ENCODE measurements around the gene BAX. TPM values are rescaled to one million over a fixed set of nuclear protein-coding genes. Genes with fewer than 3 reads are reported as not detected.
"Not testable (repeated sequence)": the region's sequence is repeated elsewhere in the genome, so short reads cannot be mapped to it uniquely, and the experiment has no call there.

BAX gene
- total and polyA plus RNA-seq, 7 donors: 16.8 to 66.1 (median 22.2) TPM

DNA sequence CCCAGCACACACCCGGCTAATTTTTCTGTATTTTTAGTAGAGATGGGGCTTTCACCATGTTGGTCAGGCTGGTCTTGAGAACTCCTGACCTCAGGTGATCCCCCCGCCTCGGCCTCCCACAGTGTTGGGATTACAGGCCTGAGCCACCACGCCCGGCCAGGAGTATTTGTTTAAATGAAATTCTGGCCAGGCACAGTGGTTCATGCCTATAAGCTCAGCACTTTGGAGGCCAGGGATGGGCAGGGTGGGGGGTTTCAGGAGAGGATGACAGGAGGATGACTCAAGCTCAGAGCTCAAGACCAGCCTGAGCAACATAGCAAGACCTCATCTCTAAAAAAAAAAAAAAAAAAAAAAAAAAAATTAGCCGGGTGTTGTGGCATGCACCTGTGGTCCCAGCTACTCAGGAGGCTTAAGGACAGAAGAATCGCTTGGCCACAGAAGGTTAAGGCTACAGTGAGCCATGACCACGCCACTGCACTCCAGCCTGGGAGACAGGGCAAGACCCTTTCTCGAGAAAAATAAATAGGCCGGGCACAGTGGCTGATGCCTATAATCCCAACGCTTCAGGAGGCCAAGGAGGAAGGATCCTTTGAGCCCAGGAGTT is 29.3 kb upstream of the BAX start:
- 66 to 74% (median 74%) methylated on average over 11 of the region's 11 CpGs for WGBS, 3 donors
- H3K27me3 ChIP-seq (ENCODE audit: insufficient read depth in 3 of 3, low read length in 2 of 3): no peaks in the 10 kb centered on the region
- H3K4me3 ChIP-seq: no peak overlapping the region
- H3K27ac ChIP-seq: no peak overlapping the region
- DNase-seq: no peak
- intact Hi-C loops (cut with DNase I): no loop called here
- H3K36me3 ChIP-seq (ENCODE audit: insufficient read depth in 1 of 2, low read depth in 1 of 2): peaks cover 0 to 31% of the 10 kb centered on the region in 2 donors
- H3K9me3 ChIP-seq: no peaks in the 10 kb centered on the region
- TF ChIP-seq, protein P1, sequence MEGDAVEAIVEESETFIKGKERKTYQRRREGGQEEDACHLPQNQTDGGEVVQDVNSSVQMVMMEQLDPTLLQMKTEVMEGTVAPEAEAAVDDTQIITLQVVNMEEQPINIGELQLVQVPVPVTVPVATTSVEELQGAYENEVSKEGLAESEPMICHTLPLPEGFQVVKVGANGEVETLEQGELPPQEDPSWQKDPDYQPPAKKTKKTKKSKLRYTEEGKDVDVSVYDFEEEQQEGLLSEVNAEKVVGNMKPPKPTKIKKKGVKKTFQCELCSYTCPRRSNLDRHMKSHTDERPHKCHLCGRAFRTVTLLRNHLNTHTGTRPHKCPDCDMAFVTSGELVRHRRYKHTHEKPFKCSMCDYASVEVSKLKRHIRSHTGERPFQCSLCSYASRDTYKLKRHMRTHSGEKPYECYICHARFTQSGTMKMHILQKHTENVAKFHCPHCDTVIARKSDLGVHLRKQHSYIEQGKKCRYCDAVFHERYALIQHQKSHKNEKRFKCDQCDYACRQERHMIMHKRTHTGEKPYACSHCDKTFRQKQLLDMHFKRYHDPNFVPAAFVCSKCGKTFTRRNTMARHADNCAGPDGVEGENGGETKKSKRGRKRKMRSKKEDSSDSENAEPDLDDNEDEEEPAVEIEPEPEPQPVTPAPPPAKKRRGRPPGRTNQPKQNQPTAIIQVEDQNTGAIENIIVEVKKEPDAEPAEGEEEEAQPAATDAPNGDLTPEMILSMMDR (IDR thresholded peaks at IDR 0.05): no peak
- ATAC-seq: peak in 2 of 4 donors; percentile 9 to 11
- H3K4me1 ChIP-seq: peaks cover 8% of the 10 kb centered on the region

DNA sequence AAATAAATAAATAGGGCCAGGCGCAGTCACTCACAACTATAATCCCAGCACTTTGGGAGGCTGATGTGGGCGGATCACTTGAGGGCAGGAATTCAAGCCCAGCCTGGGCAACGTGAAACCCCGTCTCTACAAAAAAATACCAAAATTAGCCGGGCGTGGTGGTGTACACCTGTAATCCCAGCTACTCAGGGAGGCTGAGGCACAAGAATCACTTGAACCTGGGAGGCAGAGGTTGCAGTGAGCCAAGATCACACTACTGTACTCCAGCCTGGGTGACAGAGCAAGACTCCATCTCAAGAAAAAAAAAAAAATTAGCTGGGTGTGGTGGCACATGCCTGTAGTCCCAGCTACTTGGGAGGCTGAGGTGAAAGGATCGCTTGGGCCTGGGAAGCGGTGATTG is 28.8 kb upstream of the BAX start:
- WGBS, 3 donors: 72 to 76% (median 72%) methylated on average over 8 of the region's 8 CpGs
- H3K27ac ChIP-seq; H3K9me3 ChIP-seq; H3K27me3 ChIP-seq (ENCODE audit: insufficient read depth in 3 of 3, low read length in 2 of 3); ATAC-seq; DNase-seq; H3K4me1 ChIP-seq; H3K4me3 ChIP-seq; intact Hi-C loops (cut with DNase I): not testable (repeated sequence)
- H3K36me3 ChIP-seq (ENCODE audit: insufficient read depth in 1 of 2, low read depth in 1 of 2): peaks cover 0 to 25% of the 10 kb centered on the region in 2 donors

- H3K4me1 ChIP-seq: peaks cover 8% of the 10 kb centered on the region
- H3K27me3 ChIP-seq (ENCODE audit: insufficient read depth in 3 of 3, low read length in 2 of 3): no peaks in the 10 kb centered on the region
- peaks cover 0 to 16% of the 10 kb centered on the region in 2 donors for H3K36me3 ChIP-seq (ENCODE audit: insufficient read depth in 1 of 2, low read depth in 1 of 2)
- TF ChIP-seq, protein P1 (IDR thresholded peaks at IDR 0.05): no peak
- 31 to 41% (median 38%) methylated on average over 10 of the region's 10 CpGs for WGBS, 3 donors
- ATAC-seq (peak; percentile 69 to 87 (median 80)), DNase-seq (peak in 1 of 2 donors; percentile 51)
- peak overlapping the region; percentile 23 for H3K27ac ChIP-seq
- H3K9me3 ChIP-seq: no peaks in the 10 kb centered on the region
- no peak overlapping the region for H3K4me3 ChIP-seq
- intact Hi-C loops (cut with DNase I): no loop called here
Observed at GRCh38 chr19:48926909-48927308, 27.8 kb upstream of the BAX start.

DNA sequence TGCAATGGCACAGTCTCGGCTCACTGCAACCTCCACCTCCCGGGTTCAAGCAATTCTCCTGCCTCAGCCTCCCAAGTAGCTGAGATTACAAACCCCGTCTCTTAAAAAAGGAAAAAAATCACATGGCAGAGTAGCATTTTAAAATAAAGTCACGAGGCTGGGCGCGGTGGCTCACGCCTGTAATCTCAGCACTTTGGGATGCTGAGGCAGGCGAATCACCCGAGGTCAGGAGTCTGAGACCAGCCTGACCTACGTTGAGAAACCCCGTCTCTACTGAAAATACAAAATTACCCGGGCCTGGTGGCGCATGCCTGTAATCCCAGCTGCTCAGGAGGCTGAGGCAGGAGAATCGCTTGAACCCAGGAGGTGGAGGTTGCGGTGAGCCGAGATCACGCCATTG is 27.0 kb upstream of the BAX start:
- intact Hi-C loops (cut with DNase I); H3K4me1 ChIP-seq; H3K27ac ChIP-seq; H3K4me3 ChIP-seq; H3K36me3 ChIP-seq (ENCODE audit: insufficient read depth in 1 of 2, low read depth in 1 of 2); H3K9me3 ChIP-seq; ATAC-seq; DNase-seq; H3K27me3 ChIP-seq (ENCODE audit: insufficient read depth in 3 of 3, low read length in 2 of 3): not testable (repeated sequence)
- 84 to 87% (median 84%) methylated on average over 17 of the region's 17 CpGs for WGBS, 3 donors

- ATAC-seq: no peak
- DNase-seq: no peak
- Histone ChIP-seq H3K27me3 (ENCODE audit: insufficient read depth in 3 of 3, low read length in 2 of 3) (no peaks in the 10 kb centered on the region), H3K36me3 (ENCODE audit: insufficient read depth in 1 of 2, low read depth in 1 of 2) (peaks cover 0 to 2% of the 10 kb centered on the region in 2 donors), H3K9me3 (no peaks in the 10 kb centered on the region), H3K4me1 (peaks cover 8% of the 10 kb centered on the region), H3K4me3 (no peak overlapping the region), H3K27ac (no peak overlapping the region)
- intact Hi-C loops (cut with DNase I): no loop called here
- TF ChIP-seq, protein P1 (IDR thresholded peaks at IDR 0.05): no peak
- WGBS, 3 donors: 59 to 62% (median 61%) methylated on average over 14 to 15 of the region's 15 CpGs
Observed at GRCh38 chr19:48928164-48929025, 26.3 kb upstream of the BAX start.
